GM12865 (cell line): ENCODE measurements around the gene IFITM1.

Experiments
- DNase-seq: peaks from one replicate; pipeline ENCODE4 v3.0.0; 2010; ENCODE audit warnings: low read depth
- H3K4me3 ChIP-seq: 2 replicates; pipeline ENCODE4 v1.5.1; 2011; ENCODE audit warnings: mild to moderate bottlenecking, low read depth, low read length, control low read depth
- TF ChIP-seq, protein P1 (sequence below): IDR thresholded peaks from 2 replicates; pipeline ENCODE4 v1.5.1; 2011; ENCODE audit warnings: low read length, control low read depth, low read depth, inconsistent platforms; ENCODE audit not compliant: insufficient read depth; ENCODE audit errors: missing control alignments

IFITM1 gene

DNA sequence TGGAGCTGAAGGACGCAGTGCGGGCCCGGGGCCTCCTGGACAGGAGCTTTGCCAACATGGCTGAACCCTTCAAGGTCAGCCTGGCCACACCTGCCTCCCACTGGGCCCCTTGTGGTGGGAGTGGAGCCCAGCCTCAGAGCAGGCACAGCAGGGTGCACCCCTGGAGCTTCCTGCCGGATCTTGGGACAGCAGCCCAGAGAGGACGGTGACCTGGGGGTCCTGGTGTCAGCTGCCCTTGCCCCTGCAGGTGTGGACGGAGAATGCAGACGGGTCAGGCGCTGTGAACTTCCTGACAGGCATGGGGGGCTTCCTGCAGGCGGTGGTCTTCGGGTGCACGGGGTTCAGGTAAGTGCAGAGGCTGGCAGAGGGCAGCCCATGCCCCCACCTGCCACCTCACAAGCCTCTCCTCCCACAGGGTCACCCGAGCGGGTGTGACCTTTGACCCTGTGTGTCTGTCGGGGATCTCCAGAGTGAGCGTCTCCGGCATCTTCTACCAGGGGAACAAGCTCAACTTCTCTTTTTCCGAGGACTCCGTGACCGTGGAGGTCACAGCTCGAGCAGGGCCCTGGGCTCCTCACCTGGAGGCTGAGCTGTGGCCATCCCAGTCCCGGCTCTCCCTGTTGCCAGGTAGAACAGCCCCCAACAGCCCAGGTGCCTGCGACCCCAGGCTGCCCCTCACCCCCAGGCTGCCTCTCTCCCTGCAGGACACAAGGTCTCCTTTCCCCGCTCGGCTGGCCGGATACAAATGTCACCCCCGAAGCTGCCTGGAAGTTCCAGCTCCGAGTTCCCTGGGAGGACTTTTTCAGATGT lies 19.8 kb upstream of the IFITM1 start:
- TF ChIP-seq, protein P1, sequence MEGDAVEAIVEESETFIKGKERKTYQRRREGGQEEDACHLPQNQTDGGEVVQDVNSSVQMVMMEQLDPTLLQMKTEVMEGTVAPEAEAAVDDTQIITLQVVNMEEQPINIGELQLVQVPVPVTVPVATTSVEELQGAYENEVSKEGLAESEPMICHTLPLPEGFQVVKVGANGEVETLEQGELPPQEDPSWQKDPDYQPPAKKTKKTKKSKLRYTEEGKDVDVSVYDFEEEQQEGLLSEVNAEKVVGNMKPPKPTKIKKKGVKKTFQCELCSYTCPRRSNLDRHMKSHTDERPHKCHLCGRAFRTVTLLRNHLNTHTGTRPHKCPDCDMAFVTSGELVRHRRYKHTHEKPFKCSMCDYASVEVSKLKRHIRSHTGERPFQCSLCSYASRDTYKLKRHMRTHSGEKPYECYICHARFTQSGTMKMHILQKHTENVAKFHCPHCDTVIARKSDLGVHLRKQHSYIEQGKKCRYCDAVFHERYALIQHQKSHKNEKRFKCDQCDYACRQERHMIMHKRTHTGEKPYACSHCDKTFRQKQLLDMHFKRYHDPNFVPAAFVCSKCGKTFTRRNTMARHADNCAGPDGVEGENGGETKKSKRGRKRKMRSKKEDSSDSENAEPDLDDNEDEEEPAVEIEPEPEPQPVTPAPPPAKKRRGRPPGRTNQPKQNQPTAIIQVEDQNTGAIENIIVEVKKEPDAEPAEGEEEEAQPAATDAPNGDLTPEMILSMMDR, result no peak
- DNase-seq, result no peak
- no peak overlapping the region for H3K4me3 ChIP-seq

DNA sequence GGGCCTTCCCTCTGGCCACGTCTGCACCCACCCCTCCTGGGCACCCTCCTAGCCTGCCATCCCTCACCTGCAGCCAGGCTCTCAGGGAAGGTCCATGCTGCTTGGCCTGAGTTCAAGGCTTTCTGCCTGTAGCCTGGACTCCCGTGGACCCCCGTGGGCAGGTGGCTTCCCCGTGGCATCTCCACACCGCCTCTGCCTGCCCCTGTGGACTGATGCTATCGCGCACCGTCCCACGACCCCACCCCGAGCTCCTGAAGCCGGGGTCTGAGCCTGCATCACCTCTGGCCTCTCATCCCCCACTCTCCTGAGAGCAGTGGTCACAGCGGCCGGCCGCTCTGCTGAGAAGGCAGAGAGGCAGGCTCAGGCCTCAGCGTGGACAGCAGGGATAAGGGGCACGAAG lies 19.1 kb upstream of the IFITM1 start:
- H3K4me3 ChIP-seq, result no peak overlapping the region
- TF ChIP-seq, protein P1, result no peak
- DNase-seq, result no peak

DNA sequence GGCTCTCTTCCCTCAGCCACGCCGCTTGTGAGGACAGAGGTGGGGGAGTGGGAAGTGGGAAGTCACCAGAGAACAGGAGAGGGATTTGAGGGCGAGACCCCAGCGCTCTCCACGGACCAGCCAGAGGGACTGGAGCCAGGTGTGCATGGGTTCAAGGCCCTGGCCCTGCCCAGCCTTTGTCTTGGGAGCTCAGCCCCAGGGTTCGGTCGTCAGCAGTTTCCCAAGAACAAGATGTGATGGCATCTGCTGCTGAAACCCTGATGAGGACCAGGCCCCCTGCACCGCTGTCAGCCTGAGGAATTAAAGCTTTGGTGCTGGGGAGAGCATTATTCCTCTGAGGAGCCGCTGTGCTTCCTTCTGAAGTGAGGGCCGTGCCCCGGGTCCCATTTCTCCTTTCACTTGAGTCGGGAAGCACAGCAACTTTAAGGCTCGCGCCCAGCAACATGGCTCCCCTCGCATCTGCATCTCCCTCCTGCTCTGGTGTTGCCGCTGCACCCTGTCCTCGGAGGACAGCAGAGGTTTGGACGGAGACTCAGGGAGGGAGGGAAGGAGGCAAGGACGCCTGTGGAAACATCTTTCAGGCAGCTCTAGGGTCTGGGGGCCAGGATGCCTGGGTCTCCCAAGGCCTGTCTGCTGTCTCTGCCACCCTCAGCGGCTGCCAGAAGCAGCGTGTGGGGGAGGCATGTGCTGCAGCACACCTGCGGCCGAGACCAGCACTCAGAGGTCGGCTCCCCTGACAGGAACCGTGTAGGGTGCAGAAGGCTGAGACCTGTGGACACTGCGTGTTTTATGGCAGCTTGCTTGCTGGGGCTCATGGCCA lies 18.3 kb upstream of the IFITM1 start:
- no peak overlapping the region for H3K4me3 ChIP-seq
- TF ChIP-seq, protein P1, result no peak
- no peak for DNase-seq

DNA sequence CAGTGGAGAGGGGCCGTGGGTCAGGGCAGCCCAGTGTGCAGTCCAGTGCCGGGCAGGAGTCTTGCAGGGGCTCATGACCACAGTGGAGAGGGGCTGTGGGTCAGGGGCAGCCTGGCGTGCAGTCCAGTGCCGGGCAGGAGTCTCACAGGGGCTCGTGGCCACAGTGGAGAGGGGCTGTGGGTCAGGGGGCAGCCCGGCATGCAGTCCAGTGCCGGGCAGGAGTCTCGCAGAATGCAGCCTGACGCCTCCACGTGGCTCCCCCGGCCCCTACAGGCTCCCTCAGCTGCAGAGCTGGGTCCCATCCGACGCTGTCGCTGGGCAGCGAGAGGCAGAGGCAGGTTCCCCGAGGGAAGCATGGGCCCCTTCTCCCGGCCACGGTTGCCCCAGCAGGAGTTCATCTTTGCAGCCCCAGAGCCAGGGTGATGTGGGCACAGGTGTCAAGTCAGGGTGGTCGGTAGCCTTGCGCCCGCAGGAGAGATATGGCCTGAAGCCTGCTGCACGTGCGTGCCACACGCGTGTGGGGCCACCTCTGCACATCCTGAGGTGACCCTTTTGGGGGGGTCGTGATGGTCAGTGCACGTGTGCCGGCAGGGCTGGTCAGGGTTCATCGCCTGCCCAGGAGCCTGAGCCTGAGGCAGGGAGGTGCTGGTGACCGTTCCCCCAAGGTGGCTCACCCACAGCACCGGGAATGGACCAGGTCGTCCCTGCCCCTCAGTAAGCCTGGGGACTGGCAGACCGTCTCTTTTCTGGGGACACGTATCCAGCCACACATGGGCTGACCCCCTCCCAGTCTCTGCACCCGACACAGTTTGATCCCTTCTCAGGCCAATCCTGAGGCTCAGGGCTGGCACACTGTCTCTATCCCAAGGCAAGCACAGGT lies 17.4 kb upstream of the IFITM1 start:
- H3K4me3 ChIP-seq, result no peak overlapping the region
- TF ChIP-seq, protein P1, result no peak
- DNase-seq, result no peak

DNA sequence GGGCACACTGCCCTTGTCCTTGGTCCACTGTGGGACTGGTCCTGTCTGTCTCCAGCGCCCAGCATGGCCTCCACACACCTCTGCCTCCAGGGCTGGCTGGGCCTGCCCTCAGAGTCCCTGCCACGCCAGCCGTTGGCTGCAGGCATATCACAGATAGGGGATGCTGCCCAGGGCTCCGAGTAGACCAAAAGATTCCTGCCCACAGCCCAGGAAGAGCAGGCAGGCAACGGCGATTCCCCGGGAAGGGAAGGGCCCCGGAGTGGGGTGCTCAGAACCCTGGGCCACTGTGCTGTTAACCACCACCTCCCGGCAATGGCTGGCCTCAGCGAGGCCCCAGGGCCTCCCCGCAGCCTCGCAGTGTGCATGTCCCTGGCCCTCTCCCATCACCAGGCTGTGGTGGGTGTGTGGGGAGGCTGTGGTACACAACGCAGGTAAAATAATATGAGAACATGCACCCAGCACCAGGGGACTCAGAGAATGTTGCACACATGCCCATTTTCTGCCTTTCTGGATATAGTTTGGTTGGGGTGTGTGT lies 16.7 kb upstream of the IFITM1 start:
- no peak for DNase-seq
- H3K4me3 ChIP-seq, result no peak overlapping the region
- TF ChIP-seq, protein P1, result no peak
